ENCODE data around the gene RPGRIP1.

DNA sequence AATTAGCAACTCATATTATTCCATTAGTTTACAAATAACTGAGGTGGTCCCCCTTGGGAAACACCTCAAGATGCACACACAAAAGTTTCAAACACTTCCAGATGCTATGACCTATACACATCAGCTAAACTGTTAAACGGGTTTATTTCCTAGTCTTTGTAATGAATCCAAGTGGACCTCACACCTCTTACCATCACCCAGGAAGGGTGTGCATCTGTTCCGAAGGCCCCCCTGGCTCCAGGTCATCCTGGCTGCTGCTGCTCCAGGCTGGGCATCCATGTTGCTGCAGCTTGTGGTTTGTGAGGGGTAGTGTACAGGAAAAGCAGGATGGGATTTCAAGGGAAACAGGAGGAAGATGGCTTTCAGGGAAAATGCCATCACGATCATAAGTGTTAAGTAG is 17.5 kb upstream of the RPGRIP1 start:
- TF ChIP-seq, protein P1, sequence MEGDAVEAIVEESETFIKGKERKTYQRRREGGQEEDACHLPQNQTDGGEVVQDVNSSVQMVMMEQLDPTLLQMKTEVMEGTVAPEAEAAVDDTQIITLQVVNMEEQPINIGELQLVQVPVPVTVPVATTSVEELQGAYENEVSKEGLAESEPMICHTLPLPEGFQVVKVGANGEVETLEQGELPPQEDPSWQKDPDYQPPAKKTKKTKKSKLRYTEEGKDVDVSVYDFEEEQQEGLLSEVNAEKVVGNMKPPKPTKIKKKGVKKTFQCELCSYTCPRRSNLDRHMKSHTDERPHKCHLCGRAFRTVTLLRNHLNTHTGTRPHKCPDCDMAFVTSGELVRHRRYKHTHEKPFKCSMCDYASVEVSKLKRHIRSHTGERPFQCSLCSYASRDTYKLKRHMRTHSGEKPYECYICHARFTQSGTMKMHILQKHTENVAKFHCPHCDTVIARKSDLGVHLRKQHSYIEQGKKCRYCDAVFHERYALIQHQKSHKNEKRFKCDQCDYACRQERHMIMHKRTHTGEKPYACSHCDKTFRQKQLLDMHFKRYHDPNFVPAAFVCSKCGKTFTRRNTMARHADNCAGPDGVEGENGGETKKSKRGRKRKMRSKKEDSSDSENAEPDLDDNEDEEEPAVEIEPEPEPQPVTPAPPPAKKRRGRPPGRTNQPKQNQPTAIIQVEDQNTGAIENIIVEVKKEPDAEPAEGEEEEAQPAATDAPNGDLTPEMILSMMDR (IDR thresholded peaks at IDR 0.05; ENCODE audit: insufficient read depth, low read depth, low read length) = no peak
- TF ChIP-seq EZH2 (IDR thresholded peaks at IDR 0.05; ENCODE audit: insufficient read depth, low read length) = no peak

Measured in astrocyte (in vitro differentiated cells and primary cell).